Vagina (tissue), 2 donors: Measurements from ENCODE around the gene OMP.

Experiments
- POLR2AphosphoS5 ChIP-seq, 2 donors: sonication (generic); formaldehyde crosslinking; IDR thresholded peaks; one replicate each; pipeline ENCODE4 v1.9.0; 2017; ENCODE audit warnings: antibody characterized with exemption in 2 of 2, mild to moderate bottlenecking in 2 of 2, low read depth in 1 of 2; ENCODE audit not compliant: insufficient read depth in 1 of 2
- TF ChIP-seq, protein P1 (sequence below), 3 experiments: fragments of 450-650 bp in 2 of 3; fragments of 200-600 bp in 1 of 3; sonication (generic) in 1 of 3; IDR thresholded peaks; one replicate each; pipeline ENCODE4 v1.5.1; 2017 to 2019; ENCODE audit warnings: antibody characterized with exemption in 3 of 3, mild to moderate bottlenecking in 2 of 3, moderate library complexity in 2 of 3

DNA sequence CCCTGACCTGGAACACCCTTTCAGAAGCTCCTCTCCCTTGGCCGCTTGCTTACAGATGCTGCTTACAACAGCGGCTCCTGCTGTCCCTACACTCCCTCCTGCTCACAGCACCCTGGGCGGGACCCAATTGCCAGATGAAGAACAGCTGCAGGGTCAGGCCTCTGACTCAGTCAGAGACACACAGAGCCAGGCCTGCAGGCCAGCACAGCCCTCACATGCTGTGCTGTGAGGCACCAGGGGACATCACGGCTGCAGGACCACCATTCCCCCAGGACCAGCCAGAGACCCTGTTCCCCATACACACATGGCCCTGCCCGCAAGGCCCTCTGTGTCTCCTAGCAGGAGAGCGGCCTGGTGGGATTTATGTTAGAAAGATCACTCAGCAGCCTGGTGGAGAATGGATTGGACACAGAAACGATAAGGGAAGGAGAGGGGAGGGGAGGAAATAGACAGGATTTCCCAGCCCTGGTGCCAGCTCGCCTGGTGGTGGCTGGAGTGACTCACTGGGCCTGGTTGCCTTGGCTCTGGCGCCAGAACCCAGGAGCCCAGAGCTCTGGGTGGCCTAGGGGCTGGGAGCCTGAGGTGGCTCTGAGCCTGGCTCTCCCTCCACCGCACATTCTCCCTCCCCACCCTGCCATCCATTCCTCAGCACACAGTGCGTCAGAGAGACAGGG lies 29.2 kb upstream of the OMP start:
- peak; percentile 87 to 91 for TF ChIP-seq POLR2AphosphoS5 (IDR thresholded peaks at IDR 0.05; ENCODE audit: insufficient read depth in 1 of 2, low read depth in 1 of 2)
- TF ChIP-seq, protein P1, sequence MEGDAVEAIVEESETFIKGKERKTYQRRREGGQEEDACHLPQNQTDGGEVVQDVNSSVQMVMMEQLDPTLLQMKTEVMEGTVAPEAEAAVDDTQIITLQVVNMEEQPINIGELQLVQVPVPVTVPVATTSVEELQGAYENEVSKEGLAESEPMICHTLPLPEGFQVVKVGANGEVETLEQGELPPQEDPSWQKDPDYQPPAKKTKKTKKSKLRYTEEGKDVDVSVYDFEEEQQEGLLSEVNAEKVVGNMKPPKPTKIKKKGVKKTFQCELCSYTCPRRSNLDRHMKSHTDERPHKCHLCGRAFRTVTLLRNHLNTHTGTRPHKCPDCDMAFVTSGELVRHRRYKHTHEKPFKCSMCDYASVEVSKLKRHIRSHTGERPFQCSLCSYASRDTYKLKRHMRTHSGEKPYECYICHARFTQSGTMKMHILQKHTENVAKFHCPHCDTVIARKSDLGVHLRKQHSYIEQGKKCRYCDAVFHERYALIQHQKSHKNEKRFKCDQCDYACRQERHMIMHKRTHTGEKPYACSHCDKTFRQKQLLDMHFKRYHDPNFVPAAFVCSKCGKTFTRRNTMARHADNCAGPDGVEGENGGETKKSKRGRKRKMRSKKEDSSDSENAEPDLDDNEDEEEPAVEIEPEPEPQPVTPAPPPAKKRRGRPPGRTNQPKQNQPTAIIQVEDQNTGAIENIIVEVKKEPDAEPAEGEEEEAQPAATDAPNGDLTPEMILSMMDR (IDR thresholded peaks at IDR 0.05): peak; percentile 35 to 43 (median 39)
